Measurements from ENCODE around the gene PDS5A.
"Not testable (repeated sequence)": the region's sequence is repeated elsewhere in the genome, so short reads cannot be mapped to it uniquely, and the experiment has no call there.

The PDS5A gene

GRCh38 chr4:39821951-39822350, 155.8 kb downstream of the PDS5A start:
- DNase-seq: no peak

GRCh38 chr4:39820186-39820585, 157.5 kb downstream of the PDS5A start:
- no peak for DNase-seq

- DNase-seq: no peak
Measured at GRCh38 chr4:39818646-39819045, 159.1 kb downstream of the PDS5A start.

GRCh38 chr4:39814403-39815185, 163.1 kb downstream of the PDS5A start:
- no peak for DNase-seq

- not testable (repeated sequence) for DNase-seq
Measured at GRCh38 chr4:39813761-39814160, 163.9 kb downstream of the PDS5A start.

- DNase-seq: not testable (repeated sequence)
Measured at GRCh38 chr4:39813033-39813432, 164.7 kb downstream of the PDS5A start.

- DNase-seq: no peak
Measured at GRCh38 chr4:39812500-39812899, 165.2 kb downstream of the PDS5A start.

- DNase-seq: no peak
Measured at GRCh38 chr4:39808231-39808749, 169.4 kb downstream of the PDS5A start.

- DNase-seq: no peak
Measured at GRCh38 chr4:39802005-39802404, 175.7 kb downstream of the PDS5A start.

GRCh38 chr4:39792976-39793375, 184.7 kb downstream of the PDS5A start:
- not testable (repeated sequence) for DNase-seq

- no peak for DNase-seq
Measured at GRCh38 chr4:39792529-39792928, 185.2 kb downstream of the PDS5A start.

GRCh38 chr4:39792128-39792527, 185.6 kb downstream of the PDS5A start:
- no peak for DNase-seq

GRCh38 chr4:39786838-39787237, 190.9 kb downstream of the PDS5A start:
- DNase-seq: no peak

GRCh38 chr4:39785083-39785482, 192.6 kb downstream of the PDS5A start:
- no peak for DNase-seq

GRCh38 chr4:39781988-39782387, 195.7 kb downstream of the PDS5A start:
- DNase-seq: not testable (repeated sequence)
